Stimulated activated memory B cell treated with anti-CD40 and anti-IgM and Interleukin-4, amounts not matched to agents 10 μg/mL and 1 μg/mL and 100 μg/mL, for 72 hours (primary cell): ENCODE data around the gene AGPAT1.

Source experiments
- ATAC-seq: fragments of 150-1000 bp; cut with Tn5 transposase; 2 replicates; pipeline ENCODE4 v1.10.0; 2021
- H3K27ac Mint-ChIP-seq: one replicate; pipeline ENCODE4 v1.8.0; 2022; ENCODE audit warnings: mild to moderate bottlenecking, mixed read lengths
- H3K27me3 Mint-ChIP-seq: one replicate; pipeline ENCODE4 v1.8.0; 2022; ENCODE audit warnings: mixed read lengths
- H3K36me3 Mint-ChIP-seq: one replicate; pipeline ENCODE4 v1.8.0; 2022; ENCODE audit warnings: mixed read lengths
- H3K4me1 Mint-ChIP-seq: one replicate; pipeline ENCODE4 v1.8.0; 2022; ENCODE audit warnings: mixed read lengths
- H3K4me3 Mint-ChIP-seq: one replicate; pipeline ENCODE4 v1.8.0; 2022; ENCODE audit warnings: mild to moderate bottlenecking, moderate library complexity, mixed read lengths
- H3K9me3 Mint-ChIP-seq: one replicate; pipeline ENCODE4 v1.8.0; 2022; ENCODE audit warnings: mixed read lengths

The AGPAT1 gene

DNA sequence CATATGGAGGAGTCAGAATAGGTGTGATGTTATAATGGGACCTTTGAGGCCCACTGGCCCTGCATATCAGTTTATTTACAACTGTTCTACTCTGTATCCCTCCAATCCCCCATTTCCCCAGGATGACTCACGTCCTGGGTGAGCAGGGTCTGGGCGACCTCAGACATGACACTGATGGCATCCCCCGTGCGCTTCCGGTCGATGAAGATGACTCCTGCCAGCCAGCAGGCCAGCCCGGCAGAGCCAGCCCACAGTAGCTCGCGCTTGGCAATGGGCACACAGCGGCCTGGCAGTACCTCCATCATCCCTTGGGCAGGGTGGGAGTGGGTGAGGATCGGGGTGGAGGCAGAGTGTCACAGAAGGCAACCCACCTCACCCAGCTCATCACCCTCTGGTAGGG is 5.6 kb downstream of the AGPAT1 start:
- H3K27me3 Mint-ChIP-seq, result no peaks in the 10 kb centered on the region
- peaks cover 41% of the 10 kb centered on the region for H3K36me3 Mint-ChIP-seq
- no peak overlapping the region for H3K27ac Mint-ChIP-seq
- no peaks in the 10 kb centered on the region for H3K9me3 Mint-ChIP-seq
- peaks cover 39% of the 10 kb centered on the region for H3K4me1 Mint-ChIP-seq
- ATAC-seq, result no peak
- no peak overlapping the region for H3K4me3 Mint-ChIP-seq

DNA sequence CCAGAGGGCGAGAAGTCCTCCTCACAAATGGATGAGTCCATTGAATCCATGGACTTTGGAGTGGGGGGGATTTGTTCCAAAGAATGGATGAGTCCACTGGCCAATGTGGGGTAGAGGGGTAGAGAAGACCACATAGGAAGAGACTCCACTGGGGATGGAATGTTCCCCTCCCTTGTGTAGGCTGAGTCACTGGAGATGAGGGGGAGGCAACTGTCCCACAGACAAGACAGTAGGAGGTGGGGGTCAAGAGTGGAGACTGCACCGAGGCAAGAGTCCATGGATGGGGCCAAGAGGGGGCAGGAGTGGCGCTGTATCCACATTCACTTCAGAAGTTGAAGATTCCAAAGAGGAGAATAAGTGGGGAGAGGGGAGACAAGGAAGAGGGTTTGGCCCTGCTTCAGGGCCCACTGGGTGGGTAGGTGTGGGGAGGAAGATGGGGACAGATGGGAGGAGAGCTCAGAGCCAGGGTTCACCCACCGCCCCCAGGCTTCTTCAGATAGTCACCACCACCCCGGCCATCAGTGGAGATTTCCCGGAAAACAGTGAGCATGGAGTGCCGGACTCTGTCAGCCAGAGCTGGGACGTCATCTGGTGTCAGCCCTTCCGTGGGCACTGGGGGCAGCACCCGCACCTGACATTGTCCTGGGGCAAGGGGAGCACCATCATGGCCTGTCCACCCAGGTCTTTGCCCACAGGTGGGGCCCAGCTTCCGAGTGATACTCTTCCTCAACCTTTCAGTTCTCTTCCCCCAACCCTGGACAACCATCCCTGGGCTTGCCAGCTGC is 6.9 kb downstream of the AGPAT1 start:
- no peak overlapping the region for H3K4me3 Mint-ChIP-seq
- H3K9me3 Mint-ChIP-seq, result no peaks in the 10 kb centered on the region
- ATAC-seq, result no peak
- no peak overlapping the region for H3K27ac Mint-ChIP-seq
- peaks cover 33% of the 10 kb centered on the region for H3K4me1 Mint-ChIP-seq
- H3K27me3 Mint-ChIP-seq, result no peaks in the 10 kb centered on the region
- H3K36me3 Mint-ChIP-seq, result peaks cover 49% of the 10 kb centered on the region

DNA sequence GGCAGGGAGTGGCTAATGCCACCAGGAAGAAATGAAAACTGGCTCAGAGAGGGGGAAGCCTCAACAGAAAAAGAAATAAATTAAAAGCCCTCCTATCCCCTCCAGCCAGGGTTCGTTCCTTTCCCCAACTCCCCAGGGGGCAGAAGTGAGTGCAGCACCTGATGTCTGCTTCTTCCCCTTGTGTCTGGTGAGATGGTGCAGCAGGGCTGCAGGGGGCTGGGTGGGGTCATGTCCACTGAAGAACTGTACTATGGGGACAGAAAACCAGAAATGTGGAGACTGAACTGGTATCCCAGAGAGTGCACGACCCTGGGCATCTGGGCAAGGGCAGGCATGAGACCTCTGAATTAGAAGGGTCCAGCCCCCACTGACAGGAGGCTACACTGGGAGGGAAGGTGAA is 7.5 kb downstream of the AGPAT1 start:
- Mint-ChIP-seq H3K27ac (no peak overlapping the region), H3K36me3 (peaks cover 49% of the 10 kb centered on the region), H3K4me1 (peaks cover 26% of the 10 kb centered on the region), H3K4me3 (no peak overlapping the region), H3K9me3 (no peaks in the 10 kb centered on the region), H3K27me3 (no peaks in the 10 kb centered on the region)
- no peak for ATAC-seq

DNA sequence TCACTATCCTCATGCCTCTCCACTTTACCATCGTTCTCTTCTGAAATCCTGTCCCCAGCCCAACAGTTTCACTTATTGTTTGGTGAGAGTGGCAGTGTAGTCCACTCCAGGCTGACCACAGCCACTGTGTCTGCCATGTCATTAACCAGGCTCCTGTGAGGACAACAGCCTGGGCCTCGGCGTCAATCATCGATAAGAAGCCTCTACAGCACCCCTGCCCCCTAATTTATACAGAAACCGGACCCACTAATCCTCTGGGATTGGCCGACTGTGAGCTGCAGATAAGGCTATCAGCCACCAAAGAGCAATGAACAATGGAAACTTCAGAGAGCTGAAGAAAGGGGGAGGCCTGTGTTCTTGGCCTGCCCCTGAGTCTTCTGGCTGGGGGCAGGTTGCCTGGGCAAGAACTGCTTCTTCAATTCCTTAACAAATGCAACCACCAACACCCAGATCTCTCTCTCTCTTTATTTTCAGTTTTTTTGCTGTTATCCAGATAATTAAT is 8.1 kb downstream of the AGPAT1 start:
- peaks cover 49% of the 10 kb centered on the region for H3K36me3 Mint-ChIP-seq
- peaks cover 21% of the 10 kb centered on the region for H3K4me1 Mint-ChIP-seq

DNA sequence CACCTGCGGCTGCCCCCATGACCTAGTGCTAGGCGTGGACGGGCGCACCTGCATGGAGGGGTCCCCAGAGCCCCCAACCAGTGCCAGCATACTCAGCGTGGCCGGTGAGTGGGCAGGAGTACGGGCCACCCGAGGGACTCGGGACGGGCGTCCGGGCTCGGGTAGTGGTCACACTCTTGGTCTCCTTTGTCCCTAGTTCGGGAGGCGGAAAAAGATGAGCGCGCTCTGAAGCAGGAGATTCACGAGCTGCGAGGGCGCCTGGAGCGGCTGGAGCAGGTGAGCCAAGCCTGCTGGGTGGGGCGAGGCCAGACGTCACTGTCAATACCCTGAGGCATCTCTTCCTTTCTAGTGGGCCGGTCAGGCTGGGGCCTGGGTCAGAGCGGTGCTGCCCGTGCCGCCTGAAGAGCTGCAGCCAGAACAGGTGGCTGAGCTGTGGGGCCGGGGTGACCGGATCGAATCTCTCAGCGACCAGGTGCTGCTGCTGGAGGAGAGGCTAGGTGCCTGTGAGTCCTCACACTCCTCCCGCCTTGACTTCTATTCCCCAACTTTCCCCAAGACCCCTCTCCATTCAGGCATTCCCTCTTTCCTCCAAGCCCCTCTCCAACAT is 8.6 kb downstream of the AGPAT1 start:
- Mint-ChIP-seq H3K4me1 (peaks cover 20% of the 10 kb centered on the region), H3K27me3 (no peaks in the 10 kb centered on the region), H3K27ac (peak overlapping the region; percentile 6), H3K9me3 (no peaks in the 10 kb centered on the region), H3K4me3 (no peak overlapping the region), H3K36me3 (peaks cover 54% of the 10 kb centered on the region)
- no peak for ATAC-seq

More for the DNA sequence above, 8.1 kb downstream of the AGPAT1 start:
- Mint-ChIP-seq H3K9me3 (no peaks in the 10 kb centered on the region), H3K4me3 (no peak overlapping the region), H3K27ac (peak overlapping the region; percentile 6), H3K27me3 (no peaks in the 10 kb centered on the region)
- ATAC-seq, result no peak

DNA sequence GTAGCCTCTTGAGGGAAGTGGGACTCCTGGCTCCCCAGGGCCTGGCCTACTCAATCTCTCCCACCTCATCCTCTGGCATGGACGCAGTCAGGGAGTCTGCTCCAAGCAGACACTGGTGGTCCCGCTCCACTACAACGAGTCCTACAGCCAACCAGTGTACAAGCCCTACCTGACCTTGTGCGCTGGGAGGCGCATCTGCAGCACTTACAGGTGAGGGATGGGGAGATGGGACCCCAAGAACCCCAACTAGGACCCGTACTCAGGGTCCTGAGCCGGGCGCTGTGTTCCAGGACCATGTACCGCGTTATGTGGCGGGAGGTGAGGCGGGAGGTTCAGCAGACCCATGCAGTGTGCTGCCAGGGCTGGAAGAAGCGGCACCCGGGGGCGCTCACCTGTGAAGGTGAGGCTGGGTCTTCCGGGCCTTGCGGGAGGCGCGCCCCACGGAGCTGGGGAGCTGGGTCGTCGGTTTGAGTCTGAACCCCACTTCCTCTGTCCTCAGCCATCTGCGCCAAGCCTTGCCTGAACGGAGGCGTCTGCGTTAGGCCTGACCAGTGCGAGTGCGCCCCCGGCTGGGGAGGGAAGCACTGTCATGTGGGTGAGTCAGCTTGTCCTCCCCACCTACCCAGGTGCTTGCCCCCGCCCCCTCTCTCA is 9.3 kb downstream of the AGPAT1 start:
- Mint-ChIP-seq H3K4me1 (peaks cover 20% of the 10 kb centered on the region), H3K36me3 (peaks cover 57% of the 10 kb centered on the region), H3K4me3 (no peak overlapping the region), H3K9me3 (no peaks in the 10 kb centered on the region), H3K27ac (no peak overlapping the region), H3K27me3 (no peaks in the 10 kb centered on the region)
- no peak for ATAC-seq

DNA sequence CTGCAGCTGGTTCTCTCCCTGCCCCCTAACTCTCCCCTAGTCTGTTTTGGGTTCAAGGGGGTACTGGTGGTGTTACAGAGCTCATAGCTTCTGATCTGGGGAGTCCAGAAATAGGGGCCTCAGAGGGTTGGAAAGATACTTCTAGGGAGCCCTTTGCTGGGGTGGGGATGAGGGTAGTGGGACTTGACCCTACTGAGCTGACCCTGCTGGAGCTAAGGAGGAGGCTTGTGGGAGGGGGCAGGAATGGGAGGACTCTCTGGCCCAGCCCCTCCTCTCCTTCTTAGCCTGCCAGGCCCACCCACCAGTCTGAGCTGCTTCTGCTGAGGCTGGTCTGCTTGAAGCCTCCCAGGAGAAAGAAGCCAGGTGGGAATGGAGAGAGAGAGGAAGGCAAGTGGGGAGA is 11.6 kb downstream of the AGPAT1 start, which contains the start of gene EGFL8:
Gene EGFL8, plus strand, starts transcription at position 301 of the 400 bp plus-strand sequence. CDS start 1,571 bp downstream, outside the sequence.
- H3K4me1 Mint-ChIP-seq, result peaks cover 14% of the 10 kb centered on the region
- no peak for ATAC-seq
- no peak within 1 kb of the TSS for H3K4me3 Mint-ChIP-seq
- no peaks in the 10 kb centered on the region for H3K27me3 Mint-ChIP-seq
- peaks cover 36% of the 10 kb centered on the region for H3K36me3 Mint-ChIP-seq
- no peak within 1 kb of the TSS for H3K27ac Mint-ChIP-seq
- H3K9me3 Mint-ChIP-seq, result no peaks in the 10 kb centered on the region

DNA sequence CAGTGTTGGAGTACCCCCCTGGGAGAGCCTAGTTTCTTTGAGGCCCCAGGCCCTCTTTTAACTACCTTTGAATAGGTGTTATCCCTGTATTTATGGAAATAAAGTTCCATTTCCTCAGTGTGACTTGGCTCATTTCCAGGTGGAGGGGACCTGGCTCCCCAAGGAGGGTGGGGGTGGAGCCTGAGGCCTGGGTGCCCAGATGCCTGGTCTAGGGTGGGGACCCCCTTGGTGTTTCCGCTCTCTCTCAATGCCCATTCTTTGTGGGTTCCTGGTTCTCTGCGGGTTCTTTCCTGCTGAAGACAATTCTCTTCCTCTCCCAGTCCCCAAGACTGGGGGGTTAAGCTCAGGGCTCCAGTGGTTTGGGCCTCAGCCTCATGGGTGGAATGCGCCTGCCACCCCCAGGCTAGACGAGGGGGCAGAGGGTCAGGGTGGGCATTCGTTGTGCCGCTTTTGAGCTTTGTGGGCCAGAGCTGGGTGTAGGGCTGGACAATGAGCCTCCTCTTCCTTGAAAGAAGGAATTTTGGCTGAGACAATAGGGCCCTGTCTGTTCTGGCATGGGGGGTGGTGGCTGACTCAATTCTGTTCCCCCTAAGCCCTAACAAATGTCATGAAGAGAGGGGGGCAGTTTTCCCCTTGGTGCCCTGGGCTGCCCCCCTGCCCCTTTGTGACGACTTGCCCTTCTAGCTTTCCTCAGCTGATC is 12.2 kb downstream of the AGPAT1 start:
- no peak for ATAC-seq
- Mint-ChIP-seq H3K27me3 (no peaks in the 10 kb centered on the region), H3K4me1 (peaks cover 11% of the 10 kb centered on the region), H3K27ac (no peak overlapping the region), H3K36me3 (peaks cover 34% of the 10 kb centered on the region), H3K9me3 (no peaks in the 10 kb centered on the region), H3K4me3 (no peak overlapping the region)

DNA sequence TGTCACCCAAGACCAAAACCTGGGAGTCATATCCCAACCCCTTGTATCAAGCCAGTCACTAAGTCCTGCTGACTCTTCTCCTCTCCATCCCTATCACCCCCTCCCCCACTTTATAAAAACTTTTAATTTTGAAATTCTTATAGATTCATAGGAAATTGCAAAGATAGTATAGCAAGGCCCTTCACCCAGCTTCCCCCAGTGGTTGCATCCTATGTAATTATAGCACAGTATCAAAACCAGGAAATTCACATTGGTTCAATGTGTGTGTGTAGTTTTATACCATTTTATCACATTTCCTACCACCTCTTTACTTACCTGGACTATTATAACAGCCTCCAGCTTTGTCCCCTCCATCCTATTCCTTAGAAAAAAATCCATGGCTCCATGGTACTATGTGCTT is 17.8 kb downstream of the AGPAT1 start:
- ATAC-seq, result no peak
- no peak overlapping the region for H3K4me3 Mint-ChIP-seq
- H3K27ac Mint-ChIP-seq, result no peak overlapping the region
- H3K4me1 Mint-ChIP-seq, result peaks cover 25% of the 10 kb centered on the region
- peaks cover 13% of the 10 kb centered on the region for H3K27me3 Mint-ChIP-seq
- H3K36me3 Mint-ChIP-seq, result peaks cover 28% of the 10 kb centered on the region
- no peaks in the 10 kb centered on the region for H3K9me3 Mint-ChIP-seq

DNA sequence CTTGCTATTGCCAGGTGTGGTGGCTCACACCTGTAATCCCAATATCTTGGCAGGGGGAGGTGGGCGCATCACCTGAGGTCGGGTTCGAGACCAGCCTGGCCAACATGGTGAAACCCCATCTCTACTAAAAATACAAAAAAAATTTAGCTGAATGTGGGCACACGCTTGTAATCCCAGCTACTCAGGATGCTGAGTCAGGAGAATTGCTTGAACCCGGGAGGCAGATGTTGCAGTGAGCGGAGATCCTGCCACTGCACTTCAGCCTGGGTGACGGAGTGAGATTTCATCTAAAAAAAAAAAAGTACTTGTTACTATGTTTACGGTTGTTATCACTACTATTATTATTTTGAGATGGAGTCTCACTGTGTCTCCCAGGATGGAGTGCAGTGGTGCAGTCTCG is 19.0 kb downstream of the AGPAT1 start:
- Mint-ChIP-seq H3K27me3 (peaks cover 25% of the 10 kb centered on the region), H3K4me1 (peaks cover 30% of the 10 kb centered on the region), H3K4me3 (no peak overlapping the region), H3K9me3 (no peaks in the 10 kb centered on the region), H3K27ac (no peak overlapping the region), H3K36me3 (peaks cover 20% of the 10 kb centered on the region)
- ATAC-seq, result no peak

DNA sequence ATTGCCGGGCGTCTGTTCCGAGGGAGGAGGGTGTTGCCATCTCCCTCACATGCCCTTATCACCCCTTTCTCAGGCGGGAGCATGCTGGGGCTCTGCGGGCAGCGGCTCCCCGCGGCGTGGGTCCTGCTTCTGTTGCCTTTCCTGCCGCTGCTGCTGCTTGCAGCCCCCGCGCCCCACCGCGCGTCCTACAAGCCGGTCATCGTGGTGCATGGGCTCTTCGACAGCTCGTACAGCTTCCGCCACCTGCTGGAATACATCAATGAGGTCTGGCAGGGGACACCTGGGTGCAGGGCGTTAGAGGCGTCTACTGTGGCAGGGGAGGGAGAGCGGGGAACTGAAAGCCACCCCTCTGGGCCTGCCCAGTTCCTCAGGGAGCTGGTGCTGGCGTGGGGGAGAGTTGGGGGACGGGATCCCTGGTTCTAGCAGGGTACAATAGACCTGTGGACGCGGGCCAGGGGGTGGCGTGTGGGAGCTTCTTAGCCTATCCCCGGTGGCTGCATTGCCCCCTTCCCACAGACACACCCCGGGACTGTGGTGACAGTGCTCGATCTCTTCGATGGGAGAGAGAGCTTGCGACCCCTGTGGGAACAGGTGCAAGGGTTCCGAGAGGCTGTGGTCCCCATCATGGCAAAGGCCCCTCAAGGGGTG is 21.2 kb downstream of the AGPAT1 start:
- ATAC-seq, result peak; percentile 88
- H3K27me3 Mint-ChIP-seq, result peaks cover 47% of the 10 kb centered on the region

DNA sequence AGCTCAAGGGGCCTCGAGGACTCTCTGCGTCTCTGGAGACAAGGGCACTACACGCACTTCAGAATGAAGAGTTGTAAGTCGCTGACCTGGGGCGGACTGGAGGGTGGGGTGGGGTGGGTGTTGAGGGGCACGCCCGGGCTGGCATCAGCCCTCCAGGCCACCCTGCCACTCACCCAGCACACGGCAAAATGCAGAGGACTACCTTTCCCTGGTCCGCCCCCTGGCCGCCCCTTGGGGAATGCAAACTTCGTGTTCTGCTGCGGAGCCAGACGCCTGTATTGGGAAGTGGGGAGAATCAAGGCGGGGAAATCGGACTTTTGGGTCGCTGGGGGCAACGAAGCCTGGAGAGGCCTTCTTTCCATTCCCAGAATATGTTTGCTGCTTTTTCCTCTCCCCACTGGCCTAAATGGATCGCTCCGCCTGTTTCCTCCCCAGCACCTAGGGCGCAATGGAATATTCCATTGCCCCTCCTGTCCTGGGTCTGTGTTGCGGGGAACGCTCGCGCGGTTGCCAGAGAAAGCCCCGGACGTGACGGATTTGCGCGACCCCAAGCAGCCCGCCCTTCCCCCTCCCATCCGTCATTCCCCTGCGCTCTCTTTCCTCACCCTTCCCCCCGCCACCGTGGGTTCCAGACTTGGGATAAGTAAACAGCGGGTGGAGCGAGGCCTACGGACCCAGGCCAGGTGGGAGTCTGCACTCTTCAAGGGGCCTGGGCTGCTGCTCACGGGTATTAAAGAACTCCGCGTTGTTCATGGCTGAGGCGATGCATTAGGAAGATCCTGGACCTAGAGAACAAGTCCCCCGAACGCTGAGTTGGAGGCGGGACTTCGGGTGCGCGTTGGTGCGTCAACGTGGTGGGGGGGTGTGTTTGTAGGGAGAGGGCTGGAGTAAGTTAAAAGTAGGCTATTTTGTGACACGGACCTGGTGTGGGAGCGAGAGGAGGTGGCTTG is 22.0 kb downstream of the AGPAT1 start, which contains the start of gene PPT2:
Gene PPT2, plus strand, starts transcription at position 578 of the 950 bp plus-strand sequence. CDS start 454 bp downstream, outside the sequence.
- Mint-ChIP-seq H3K27ac (peak within 1 kb of the TSS; percentile 59), H3K36me3 (peaks cover 17% of the 10 kb centered on the region), H3K9me3 (no peaks in the 10 kb centered on the region), H3K4me1 (peaks cover 46% of the 10 kb centered on the region), H3K4me3 (peak within 1 kb of the TSS; percentile 82), H3K27me3 (peaks cover 55% of the 10 kb centered on the region)
- ATAC-seq, result peak; percentile 77

More for the DNA sequence above, 21.2 kb downstream of the AGPAT1 start:
- H3K4me1 Mint-ChIP-seq, result peaks cover 42% of the 10 kb centered on the region
- H3K36me3 Mint-ChIP-seq, result peaks cover 20% of the 10 kb centered on the region
- no peaks in the 10 kb centered on the region for H3K9me3 Mint-ChIP-seq
- H3K27ac Mint-ChIP-seq, result peak overlapping the region; percentile 59
- H3K4me3 Mint-ChIP-seq, result peak overlapping the region; percentile 82

DNA sequence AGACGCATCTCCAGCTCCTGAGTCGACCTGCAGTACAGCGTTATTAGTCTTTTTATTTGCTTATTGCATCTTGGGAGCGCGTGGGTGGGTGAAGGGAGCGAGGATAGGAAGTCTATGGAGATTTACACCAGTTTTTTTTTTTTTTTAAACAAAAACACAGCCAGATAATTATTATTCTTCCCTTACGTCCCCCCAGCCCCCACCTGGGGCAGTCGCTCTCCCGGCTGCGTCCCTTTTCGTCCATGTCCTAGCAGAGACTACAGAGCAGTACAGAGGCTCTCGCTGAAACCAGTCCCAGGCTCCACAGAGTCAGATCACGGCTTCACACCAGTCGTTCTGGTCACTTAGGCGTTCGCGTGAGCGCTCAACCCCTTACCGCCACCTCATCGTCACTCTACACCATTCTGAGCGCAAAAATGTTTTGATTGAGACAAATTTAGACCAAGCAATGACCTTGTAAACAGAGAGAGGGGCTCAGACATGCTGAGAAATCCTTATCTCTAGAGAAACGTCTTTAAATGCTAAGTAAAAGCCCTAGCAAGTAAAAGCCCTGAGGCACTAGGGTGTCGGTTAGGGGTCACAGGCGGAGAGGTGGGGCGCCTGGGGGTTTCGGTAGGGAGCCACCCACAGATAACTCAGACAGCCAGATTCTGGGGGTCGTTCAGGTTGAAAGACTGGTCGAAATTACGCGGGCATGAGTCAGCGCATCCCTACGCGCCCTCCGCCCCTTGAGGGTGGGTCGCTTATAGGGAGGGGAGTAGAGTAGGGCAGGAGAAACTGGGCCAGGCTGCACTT is 22.9 kb downstream of the AGPAT1 start:
- Mint-ChIP-seq H3K9me3 (no peaks in the 10 kb centered on the region), H3K27me3 (peaks cover 64% of the 10 kb centered on the region), H3K4me3 (peak overlapping the region; percentile 64), H3K27ac (peak overlapping the region; percentile 59), H3K4me1 (peaks cover 55% of the 10 kb centered on the region), H3K36me3 (peaks cover 13% of the 10 kb centered on the region)
- ATAC-seq, result no peak
